ENCODE measurements around the gene ZBTB7C. TPM values are rescaled to one million over a fixed set of nuclear protein-coding genes. Genes with fewer than 3 reads are reported as not detected.

Gene ZBTB7C
- total RNA-seq, 1 experiment from 2014 or later = 0.33 TPM

GRCh38 chr18:48394176-48394575, 15.0 kb downstream of the ZBTB7C start:
- H3K23me2 ChIP-seq (ENCODE audit: insufficient read length, low read depth, low read length, poor library complexity, severe bottlenecking) = no peaks in the 10 kb centered on the region
- no peaks in the 10 kb centered on the region for H3K9me3 Mint-ChIP-seq

More at GRCh38 chr18:48394176-48394575, 15.0 kb downstream of the ZBTB7C start:
- H3K4me2 ChIP-seq (ENCODE audit: insufficient read depth, insufficient read length, low read length) = no peak overlapping the region
- H3K56ac ChIP-seq (ENCODE audit: insufficient read length, low read depth, low read length) = no peak overlapping the region
- no peak overlapping the region for H2BK5ac ChIP-seq (ENCODE audit: insufficient read length, low read length)
- no peaks in the 10 kb centered on the region for H3K9me3 ChIP-seq (ENCODE audit: control insufficient read depth, low read depth, low read length)
- no peak overlapping the region for H2BK12ac ChIP-seq (ENCODE audit: insufficient read length, low read depth, low read length)
- H3K27me3 Mint-ChIP-seq (ENCODE audit: low read depth) = peaks cover 29% of the 10 kb centered on the region
- H4K91ac ChIP-seq (ENCODE audit: insufficient read length, low read depth, low read length) = no peak overlapping the region
- no peaks in the 10 kb centered on the region for H3K79me1 ChIP-seq (ENCODE audit: insufficient read depth, low read depth, low read length, poor library complexity, severe bottlenecking)
- DNase-seq = no peak
- H4K5ac ChIP-seq (ENCODE audit: insufficient read length, low read depth, low read length) = no peak overlapping the region
- no peak overlapping the region for H4K8ac ChIP-seq (replicated peaks; ENCODE audit: insufficient read length, low read depth, low read length)
- no peak overlapping the region for H2BK20ac ChIP-seq (ENCODE audit: low read depth, low read length, poor library complexity, severe bottlenecking)
- no peak overlapping the region for H3K27ac Mint-ChIP-seq
- H3K4me3 Mint-ChIP-seq = no peak overlapping the region
- H3K27ac ChIP-seq (ENCODE audit: insufficient read length, low read depth, low read length) = no peak overlapping the region
- no CpG with 5 or more reads among the region's 5 CpGs for WGBS (ENCODE audit: extremely low coverage, insufficient read length, low lambda C conversion rate)
- H3K23ac ChIP-seq (ENCODE audit: insufficient read length, low read depth, low read length) = no peak overlapping the region
- no peak overlapping the region for H3K4ac ChIP-seq (ENCODE audit: low read depth, low read length)
- no peak for TF ChIP-seq CTCF (conservative IDR thresholded peaks at IDR 0.05)
- H4K20me1 ChIP-seq (ENCODE audit: control insufficient read depth, insufficient read depth, insufficient read length) = no peaks in the 10 kb centered on the region
- H2AFZ ChIP-seq (ENCODE audit: low read length) = no peak overlapping the region
- no peak overlapping the region for H2AK5ac ChIP-seq (ENCODE audit: insufficient read length, low read length)
- no peaks in the 10 kb centered on the region for H3K79me2 ChIP-seq (ENCODE audit: insufficient read depth, low read length)
- no peak overlapping the region for H3K14ac ChIP-seq (ENCODE audit: insufficient read depth, low read length)
- no peak overlapping the region for H2BK15ac ChIP-seq (ENCODE audit: low read depth, low read length)
- no peak overlapping the region for H3T11ph ChIP-seq (ENCODE audit: low read length)
- H3K9ac ChIP-seq (ENCODE audit: extremely low read depth, insufficient read length, low read length) = no peak overlapping the region
- no peak overlapping the region for H2BK120ac ChIP-seq (ENCODE audit: low read depth, low read length, poor library complexity, severe bottlenecking)
- no peak overlapping the region for H3K18ac ChIP-seq (ENCODE audit: insufficient read length, low read depth, low read length)
- H3K27me3 ChIP-seq (ENCODE audit: insufficient read depth, low read length) = no peaks in the 10 kb centered on the region
- no peaks in the 10 kb centered on the region for H3K36me3 Mint-ChIP-seq (ENCODE audit: insufficient read depth in 1 of 3, low read depth in 3 of 3)
- peaks cover 25 to 29% of the 10 kb centered on the region in 2 experiments for H3K4me1 Mint-ChIP-seq
- no peaks in the 10 kb centered on the region for H3K4me1 ChIP-seq (ENCODE audit: insufficient read depth, low read length)

Measured in H9 (cell line).